NOMO-1 treated with DMSO at 0.1 percent for 48 hours (cell line): ENCODE measurements around the gene TMEM179.
"Not testable (repeated sequence)": the region's sequence is repeated elsewhere in the genome, so short reads cannot be mapped to it uniquely, and the experiment has no call there.

Source experiments
- DNase-seq: peaks from one replicate; lab custom pipeline; 2025; ENCODE audit not compliant: unreplicated experiment; lab: John Stamatoyannopoulos, UW

TMEM179 gene

GRCh38 chr14:104638190-104638589 is 33.6 kb upstream of the TMEM179 start:
- no peak for DNase-seq

- DNase-seq = no peak
Measured at GRCh38 chr14:104637546-104638003, 33.0 kb upstream of the TMEM179 start.

- DNase-seq = not testable (repeated sequence)
Measured at GRCh38 chr14:104636846-104637545, 32.4 kb upstream of the TMEM179 start.

GRCh38 chr14:104636131-104636530 is 31.6 kb upstream of the TMEM179 start:
- no peak for DNase-seq

GRCh38 chr14:104635717-104636116 is 31.1 kb upstream of the TMEM179 start:
- no peak for DNase-seq

GRCh38 chr14:104634886-104635570 is 30.5 kb upstream of the TMEM179 start:
- no peak for DNase-seq

- no peak for DNase-seq
Measured at GRCh38 chr14:104634138-104634760, 29.7 kb upstream of the TMEM179 start.

- no peak for DNase-seq
Measured at GRCh38 chr14:104633276-104634137, 28.9 kb upstream of the TMEM179 start.

- no peak for DNase-seq
Measured at GRCh38 chr14:104632781-104633180, 28.2 kb upstream of the TMEM179 start.

GRCh38 chr14:104624939-104625338 is 20.4 kb upstream of the TMEM179 start:
- DNase-seq = no peak

- no peak for DNase-seq
Measured at GRCh38 chr14:104614126-104614812, 9.7 kb upstream of the TMEM179 start.

GRCh38 chr14:104611881-104612280 is 7.3 kb upstream of the TMEM179 start:
- no peak for DNase-seq

GRCh38 chr14:104610749-104611310 is 6.3 kb upstream of the TMEM179 start:
- DNase-seq = no peak

GRCh38 chr14:104609666-104610065 is 5.1 kb upstream of the TMEM179 start:
- DNase-seq = no peak

- DNase-seq = no peak
Measured at GRCh38 chr14:104603711-104604401, 716 bp downstream of the TMEM179 start.

- DNase-seq = no peak
Measured at GRCh38 chr14:104602933-104603325, 1.6 kb downstream of the TMEM179 start.

GRCh38 chr14:104602315-104602932 is 2.1 kb downstream of the TMEM179 start:
- no peak for DNase-seq

- DNase-seq = no peak
Measured at GRCh38 chr14:104601786-104602185, 2.8 kb downstream of the TMEM179 start.

GRCh38 chr14:104600805-104601204 is 3.8 kb downstream of the TMEM179 start:
- DNase-seq = no peak
